Right atrium auricular region (tissue), 2 donors: Measurements from ENCODE around the gene ASTN2. TPM values are rescaled to one million over a fixed set of nuclear protein-coding genes. Genes with fewer than 3 reads are reported as not detected.

Source experiments
- DNase-seq: peaks from one replicate; pipeline ENCODE4 v3.0.0-alpha.2; 2019; ENCODE audit warnings: low spot score
- H3K27ac ChIP-seq, 2 donors: fragments of 200-600 bp; sonication (generic); 1 replicate in 1 of 2; 2 replicates in 1 of 2; pipeline ENCODE4 v1.5.1; 2016 to 2019
- H3K27me3 ChIP-seq, 2 donors: fragments of 200-600 bp; sonication (generic); one replicate each; pipeline versions ENCODE4 v1.5.1 to v1.6.0; 2017 to 2019
- H3K36me3 ChIP-seq: fragments of 200-600 bp; sonication (generic); one replicate; pipeline ENCODE4 v1.5.1; 2016
- H3K4me1 ChIP-seq, 2 donors: fragments of 200-600 bp; sonication (generic); one replicate each; pipeline versions ENCODE4 v1.5.1 to v1.6.0; 2017 to 2019
- H3K4me3 ChIP-seq, 2 donors: fragments of 200-600 bp; sonication (generic); 1 replicate in 1 of 2; 2 replicates in 1 of 2; pipeline ENCODE4 v1.5.1; 2017 to 2019; ENCODE audit warnings: mild to moderate bottlenecking in 1 of 2, moderate library complexity in 1 of 2
- H3K9me3 ChIP-seq, 2 donors: fragments of 200-600 bp; sonication (generic); one replicate each; pipeline ENCODE4 v1.5.1; 2019
- total RNA-seq, 2 donors: library from RNA; depleted of rRNA; stranded (reverse); fragments of >200 nt; gene quantifications; one replicate each; pipeline ENCODE4 v1.1.0, GENCODE V29; 2016
- TF ChIP-seq, protein P1 (sequence below), 2 donors: fragments of 200-600 bp; sonication (generic); IDR thresholded peaks; one replicate each; pipeline ENCODE4 v1.5.1; 2019; ENCODE audit warnings: antibody characterized with exemption in 2 of 2

ASTN2 gene
- total RNA-seq, 2 donors from 2014 or later = 11.1 to 32.2 TPM

GRCh38 chr9:117134826-117135500 lies 279.9 kb downstream of the ASTN2 start:
- no peak overlapping the region for H3K4me3 ChIP-seq
- no peak for DNase-seq

GRCh38 chr9:117126871-117127270 lies 288.0 kb downstream of the ASTN2 start:
- no peaks in the 10 kb centered on the region for H3K9me3 ChIP-seq
- no peaks in the 10 kb centered on the region for H3K27me3 ChIP-seq
- H3K36me3 ChIP-seq = no peaks in the 10 kb centered on the region
- TF ChIP-seq, protein P1, sequence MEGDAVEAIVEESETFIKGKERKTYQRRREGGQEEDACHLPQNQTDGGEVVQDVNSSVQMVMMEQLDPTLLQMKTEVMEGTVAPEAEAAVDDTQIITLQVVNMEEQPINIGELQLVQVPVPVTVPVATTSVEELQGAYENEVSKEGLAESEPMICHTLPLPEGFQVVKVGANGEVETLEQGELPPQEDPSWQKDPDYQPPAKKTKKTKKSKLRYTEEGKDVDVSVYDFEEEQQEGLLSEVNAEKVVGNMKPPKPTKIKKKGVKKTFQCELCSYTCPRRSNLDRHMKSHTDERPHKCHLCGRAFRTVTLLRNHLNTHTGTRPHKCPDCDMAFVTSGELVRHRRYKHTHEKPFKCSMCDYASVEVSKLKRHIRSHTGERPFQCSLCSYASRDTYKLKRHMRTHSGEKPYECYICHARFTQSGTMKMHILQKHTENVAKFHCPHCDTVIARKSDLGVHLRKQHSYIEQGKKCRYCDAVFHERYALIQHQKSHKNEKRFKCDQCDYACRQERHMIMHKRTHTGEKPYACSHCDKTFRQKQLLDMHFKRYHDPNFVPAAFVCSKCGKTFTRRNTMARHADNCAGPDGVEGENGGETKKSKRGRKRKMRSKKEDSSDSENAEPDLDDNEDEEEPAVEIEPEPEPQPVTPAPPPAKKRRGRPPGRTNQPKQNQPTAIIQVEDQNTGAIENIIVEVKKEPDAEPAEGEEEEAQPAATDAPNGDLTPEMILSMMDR (IDR thresholded peaks at IDR 0.05) = no peak
- H3K27ac ChIP-seq = no peak overlapping the region
- no peaks in the 10 kb centered on the region for H3K4me1 ChIP-seq
- H3K4me3 ChIP-seq = no peak overlapping the region
- no peak for DNase-seq

More at GRCh38 chr9:117134826-117135500, 279.9 kb downstream of the ASTN2 start:
- Histone ChIP-seq H3K27me3 (no peaks in the 10 kb centered on the region), H3K36me3 (no peaks in the 10 kb centered on the region), H3K9me3 (no peaks in the 10 kb centered on the region), H3K27ac (no peak overlapping the region), H3K4me1 (no peaks in the 10 kb centered on the region)
- TF ChIP-seq, protein P1 (IDR thresholded peaks at IDR 0.05) = no peak

- TF ChIP-seq, protein P1 (IDR thresholded peaks at IDR 0.05) = no peak
Observed at GRCh38 chr9:117125531-117125930, 289.3 kb downstream of the ASTN2 start.

GRCh38 chr9:117123729-117124128 lies 291.1 kb downstream of the ASTN2 start:
- TF ChIP-seq, protein P1 (IDR thresholded peaks at IDR 0.05) = no peak
- H3K4me1 ChIP-seq = no peaks in the 10 kb centered on the region
- no peak overlapping the region for H3K4me3 ChIP-seq
- no peaks in the 10 kb centered on the region for H3K27me3 ChIP-seq
- no peak for DNase-seq
- no peak overlapping the region for H3K27ac ChIP-seq
- no peaks in the 10 kb centered on the region for H3K36me3 ChIP-seq
- H3K9me3 ChIP-seq = no peaks in the 10 kb centered on the region

More at GRCh38 chr9:117125531-117125930, 289.3 kb downstream of the ASTN2 start:
- Histone ChIP-seq H3K4me1 (no peaks in the 10 kb centered on the region), H3K4me3 (no peak overlapping the region), H3K9me3 (no peaks in the 10 kb centered on the region), H3K27me3 (no peaks in the 10 kb centered on the region), H3K36me3 (no peaks in the 10 kb centered on the region), H3K27ac (no peak overlapping the region)
- DNase-seq = no peak

- Histone ChIP-seq H3K36me3 (no peaks in the 10 kb centered on the region), H3K27me3 (no peaks in the 10 kb centered on the region), H3K4me3 (no peak overlapping the region), H3K27ac (no peak overlapping the region), H3K9me3 (no peaks in the 10 kb centered on the region), H3K4me1 (no peaks in the 10 kb centered on the region)
- DNase-seq = no peak
- TF ChIP-seq, protein P1 (IDR thresholded peaks at IDR 0.05) = no peak
Observed at GRCh38 chr9:117122953-117123352, 291.9 kb downstream of the ASTN2 start.

- no peak for DNase-seq
- no peaks in the 10 kb centered on the region for H3K27me3 ChIP-seq
Observed at GRCh38 chr9:117122102-117122501, 292.8 kb downstream of the ASTN2 start.

More at GRCh38 chr9:117122102-117122501, 292.8 kb downstream of the ASTN2 start:
- Histone ChIP-seq H3K4me1 (no peaks in the 10 kb centered on the region), H3K36me3 (no peaks in the 10 kb centered on the region), H3K4me3 (no peak overlapping the region), H3K27ac (no peak overlapping the region), H3K9me3 (no peaks in the 10 kb centered on the region)
- TF ChIP-seq, protein P1 (IDR thresholded peaks at IDR 0.05) = no peak
